A673 (cell line): ENCODE measurements around the gene ANO4.

Experiments used
- EZH2 ChIP-seq: fragments of 200-600 bp; sonication (generic); IDR thresholded peaks from 2 replicates; pipeline ENCODE4 v1.6.1; 2017; ENCODE audit warnings: borderline replicate concordance, low read depth, mild to moderate bottlenecking, mixed read lengths, antibody characterized with exemption, low read length; ENCODE audit not compliant: poor library complexity, severe bottlenecking
- TF ChIP-seq, protein P1 (sequence below): fragments of 300-800, 200-600 bp; sonication (generic); conservative IDR thresholded peaks from 2 replicates; pipeline ENCODE4 v1.5.1; 2017; ENCODE audit warnings: low read depth, mild to moderate bottlenecking, antibody characterized with exemption, low read length, moderate library complexity, mixed read lengths

DNA sequence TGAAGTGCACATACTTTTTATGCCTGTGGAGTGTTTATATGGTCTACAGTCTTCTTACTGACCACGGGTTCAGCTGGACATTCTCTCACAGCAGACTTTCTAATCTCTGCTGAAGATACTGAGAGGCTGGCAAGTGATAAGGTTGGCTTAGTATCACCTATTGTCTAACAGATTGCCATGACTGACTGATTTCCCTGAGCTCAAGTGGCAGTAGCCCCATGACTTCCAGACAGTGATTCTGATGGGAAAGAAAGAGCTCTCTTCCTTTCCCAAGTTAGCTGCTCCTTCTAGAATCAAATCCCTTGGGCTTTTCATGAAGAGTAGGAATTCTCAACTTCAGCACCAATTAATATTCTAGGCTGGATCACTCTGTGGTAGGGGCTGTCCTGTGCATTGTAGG, 141.4 kb downstream of the ANO4 start:
- TF ChIP-seq, protein P1, sequence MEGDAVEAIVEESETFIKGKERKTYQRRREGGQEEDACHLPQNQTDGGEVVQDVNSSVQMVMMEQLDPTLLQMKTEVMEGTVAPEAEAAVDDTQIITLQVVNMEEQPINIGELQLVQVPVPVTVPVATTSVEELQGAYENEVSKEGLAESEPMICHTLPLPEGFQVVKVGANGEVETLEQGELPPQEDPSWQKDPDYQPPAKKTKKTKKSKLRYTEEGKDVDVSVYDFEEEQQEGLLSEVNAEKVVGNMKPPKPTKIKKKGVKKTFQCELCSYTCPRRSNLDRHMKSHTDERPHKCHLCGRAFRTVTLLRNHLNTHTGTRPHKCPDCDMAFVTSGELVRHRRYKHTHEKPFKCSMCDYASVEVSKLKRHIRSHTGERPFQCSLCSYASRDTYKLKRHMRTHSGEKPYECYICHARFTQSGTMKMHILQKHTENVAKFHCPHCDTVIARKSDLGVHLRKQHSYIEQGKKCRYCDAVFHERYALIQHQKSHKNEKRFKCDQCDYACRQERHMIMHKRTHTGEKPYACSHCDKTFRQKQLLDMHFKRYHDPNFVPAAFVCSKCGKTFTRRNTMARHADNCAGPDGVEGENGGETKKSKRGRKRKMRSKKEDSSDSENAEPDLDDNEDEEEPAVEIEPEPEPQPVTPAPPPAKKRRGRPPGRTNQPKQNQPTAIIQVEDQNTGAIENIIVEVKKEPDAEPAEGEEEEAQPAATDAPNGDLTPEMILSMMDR, result no peak
- TF ChIP-seq EZH2, result no peak
